ENCODE data around the gene TMEM108. TPM values are rescaled to one million over a fixed set of nuclear protein-coding genes. Genes with fewer than 3 reads are reported as not detected.

The TMEM108 gene
- polyA plus RNA-seq, 10 donors: 12.1 to 28.9 (median 16.7) TPM

- no peak for DNase-seq
Observed at GRCh38 chr3:133113927-133114597, 75.9 kb downstream of the TMEM108 start.

- DNase-seq: no peak
Observed at GRCh38 chr3:133115176-133115575, 77.0 kb downstream of the TMEM108 start.

DNA sequence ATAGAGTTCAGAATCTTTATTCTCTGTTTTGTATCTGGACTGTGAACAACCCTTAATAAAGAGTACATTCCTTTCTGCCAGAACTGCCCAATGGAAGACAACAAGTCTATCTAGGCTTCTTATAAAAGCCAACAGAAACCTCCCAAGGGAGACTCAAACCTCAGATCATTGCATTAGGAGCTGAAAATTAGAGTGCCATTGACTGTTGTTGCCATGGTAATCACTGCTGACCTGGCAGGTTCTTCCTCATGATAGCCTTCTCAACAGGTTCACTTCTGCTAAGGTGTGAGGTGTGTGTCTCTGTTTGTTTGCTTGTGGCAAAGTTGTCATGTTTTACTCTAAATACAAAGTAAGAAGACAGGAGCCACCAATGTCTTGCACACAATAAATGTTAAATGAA lies 79.2 kb downstream of the TMEM108 start:
- DNase-seq: no peak

GRCh38 chr3:133119176-133119575 lies 81.0 kb downstream of the TMEM108 start:
- peak in 2 of 3 donors; percentile 13 to 48 for DNase-seq

- no peak for DNase-seq
Observed at GRCh38 chr3:133121450-133121849, 83.3 kb downstream of the TMEM108 start.

DNA sequence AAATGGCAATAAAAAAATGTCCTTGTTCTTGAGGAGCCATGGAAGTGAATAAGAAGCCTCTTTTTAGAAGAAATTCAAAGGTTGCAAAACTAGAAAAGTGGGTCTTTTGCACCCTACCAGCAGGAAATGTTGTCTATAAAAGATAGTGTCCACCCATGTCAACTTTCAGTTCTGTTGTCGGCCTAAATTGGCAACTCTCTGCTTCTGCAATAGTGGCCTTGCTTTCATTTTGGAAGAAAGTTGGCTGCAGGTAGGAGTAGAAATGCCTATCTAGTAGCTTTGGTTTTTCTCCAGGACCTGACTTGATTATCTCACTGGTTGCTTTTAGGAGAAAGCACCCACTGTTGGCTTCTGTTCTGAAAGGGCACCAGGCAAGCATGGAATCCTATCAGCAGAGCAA lies 85.4 kb downstream of the TMEM108 start:
- no peak for DNase-seq

GRCh38 chr3:133124511-133124910 lies 86.3 kb downstream of the TMEM108 start:
- DNase-seq: peak in 2 of 3 donors; percentile 8 to 19

DNA sequence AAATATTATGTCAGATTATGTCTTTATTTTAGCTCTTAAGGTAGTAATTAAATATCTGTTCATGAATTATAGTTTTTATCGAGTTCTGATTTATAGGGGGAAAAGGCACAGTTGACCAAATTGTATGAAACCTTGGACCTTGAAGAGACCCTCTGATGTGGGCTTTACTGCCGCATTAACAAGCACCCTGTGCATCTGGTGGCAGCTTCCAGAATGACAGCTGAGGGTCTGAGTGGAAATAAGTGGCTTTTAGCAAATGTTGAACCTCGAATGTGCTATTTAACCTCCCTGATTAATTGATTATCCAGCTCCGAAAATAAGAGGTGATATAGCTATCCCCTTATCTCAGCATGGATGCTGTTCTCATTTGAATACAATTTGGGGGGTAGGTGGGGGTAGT lies 87.0 kb downstream of the TMEM108 start:
- no peak for DNase-seq

GRCh38 chr3:133125802-133126201 lies 87.6 kb downstream of the TMEM108 start:
- DNase-seq: no peak

- no peak for DNase-seq
Observed at GRCh38 chr3:133127381-133127780, 89.2 kb downstream of the TMEM108 start.

GRCh38 chr3:133130168-133130567 lies 92.0 kb downstream of the TMEM108 start:
- DNase-seq: no peak

DNA sequence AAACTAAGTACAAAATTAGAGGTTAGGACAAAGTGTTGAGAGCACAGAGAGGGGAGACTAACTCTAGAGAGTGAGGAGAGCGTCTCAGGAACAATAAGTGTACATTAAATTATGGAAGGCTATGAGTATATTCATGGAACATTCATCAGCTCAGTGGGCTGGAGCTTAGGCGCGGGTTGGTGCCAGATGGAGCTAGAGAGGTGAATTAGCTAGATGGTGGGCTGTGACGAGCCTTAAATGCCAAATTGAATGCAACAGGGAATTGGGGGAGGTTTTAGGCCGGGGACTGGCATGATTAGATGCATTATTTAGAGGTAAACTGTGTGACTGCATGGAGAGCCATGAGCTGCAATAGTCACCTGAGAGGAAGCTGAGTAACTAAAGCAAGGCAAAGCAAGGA lies 97.1 kb downstream of the TMEM108 start:
- no peak for DNase-seq

DNA sequence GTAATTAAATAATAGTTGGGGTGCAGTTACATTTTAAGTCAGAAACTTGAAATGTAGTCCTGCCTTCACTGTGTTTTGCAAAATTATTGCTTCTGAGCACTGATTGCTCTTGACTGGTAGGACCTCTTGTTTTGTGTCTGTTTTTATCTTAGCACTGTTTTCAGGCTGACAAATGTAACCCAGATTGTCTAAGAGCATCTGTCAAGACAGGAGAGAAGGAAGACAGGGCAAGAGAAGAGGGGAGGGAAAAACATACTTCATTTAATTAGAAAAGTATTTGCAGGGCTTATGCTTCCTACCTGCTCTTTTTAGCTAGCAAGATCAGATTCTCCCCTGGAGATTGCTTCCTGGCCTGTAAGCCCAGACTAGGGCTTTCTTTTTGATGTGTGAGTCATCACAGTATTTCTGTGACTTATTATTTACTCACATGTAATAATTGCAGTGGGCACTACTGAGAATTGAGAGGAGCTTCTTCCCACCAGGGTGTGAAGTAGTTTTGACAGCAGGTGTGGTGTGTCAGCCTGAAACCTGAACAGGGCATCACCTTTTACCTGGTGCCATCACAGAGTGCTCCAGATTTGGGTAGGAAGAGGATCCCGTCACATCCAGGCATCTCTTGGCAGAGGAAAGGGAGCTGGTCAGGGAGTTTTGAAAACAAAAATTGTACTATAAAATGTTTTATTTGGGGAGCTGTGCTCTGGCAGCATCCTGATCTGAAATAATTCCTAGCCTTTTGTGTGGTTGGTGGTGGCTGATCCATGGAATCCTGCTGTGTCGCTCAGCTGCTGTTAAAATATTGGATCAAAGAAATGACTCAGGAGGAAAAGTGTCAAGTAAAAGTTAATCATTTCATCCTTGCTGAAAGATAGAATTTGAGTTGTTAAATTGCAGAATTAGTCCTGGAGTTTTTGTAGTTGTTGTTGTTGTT lies 98.2 kb downstream of the TMEM108 start:
- DNase-seq: no peak

GRCh38 chr3:133137042-133137996 lies 99.1 kb downstream of the TMEM108 start:
- no peak for DNase-seq

DNA sequence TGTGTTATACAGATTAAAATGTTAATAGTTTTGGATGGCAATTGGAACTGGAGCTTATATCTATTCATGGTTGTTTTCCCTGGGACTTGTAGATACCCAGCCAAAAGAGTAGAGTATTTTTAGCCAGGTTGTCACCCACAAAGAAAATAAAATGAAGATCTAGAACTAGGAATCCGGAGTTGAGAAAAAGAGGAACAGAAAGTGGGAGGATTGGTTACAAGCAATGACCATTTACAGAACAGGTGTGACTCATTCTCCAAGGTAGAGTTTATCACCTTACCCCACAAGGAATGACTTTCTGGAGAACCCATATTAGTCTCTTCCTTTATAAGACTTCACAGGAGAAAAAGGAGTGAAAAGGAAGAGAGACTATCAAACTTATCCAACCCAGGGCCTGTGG lies 99.8 kb downstream of the TMEM108 start:
- no peak for DNase-seq

- no peak for DNase-seq
Observed at GRCh38 chr3:133152056-133152455, 113.9 kb downstream of the TMEM108 start.

DNA sequence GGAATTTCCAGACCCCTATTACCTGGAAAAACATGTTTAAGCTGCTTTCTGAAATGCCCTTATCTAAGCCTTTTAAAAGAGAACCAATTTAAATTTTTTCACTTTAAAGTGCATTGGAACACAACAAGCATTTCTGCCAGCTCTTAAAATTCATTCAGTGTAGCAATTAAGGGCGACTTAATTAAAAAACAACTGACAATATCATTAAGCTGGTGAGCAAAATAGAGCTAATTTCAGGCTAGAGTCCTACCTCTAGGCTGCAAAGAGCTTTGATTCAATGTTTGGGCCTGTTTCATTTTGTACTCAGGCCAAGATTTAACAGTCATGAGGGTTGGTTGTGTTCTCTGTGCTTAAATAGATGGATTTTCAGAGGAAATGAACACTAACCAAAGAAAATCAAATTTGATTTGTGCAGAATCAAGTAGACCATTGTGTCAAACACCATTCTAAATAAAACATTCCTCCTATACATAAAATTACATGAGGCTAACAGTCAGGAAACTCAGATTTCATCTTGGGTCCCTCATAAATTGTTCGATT lies 114.6 kb downstream of the TMEM108 start:
- no peak for DNase-seq

DNA sequence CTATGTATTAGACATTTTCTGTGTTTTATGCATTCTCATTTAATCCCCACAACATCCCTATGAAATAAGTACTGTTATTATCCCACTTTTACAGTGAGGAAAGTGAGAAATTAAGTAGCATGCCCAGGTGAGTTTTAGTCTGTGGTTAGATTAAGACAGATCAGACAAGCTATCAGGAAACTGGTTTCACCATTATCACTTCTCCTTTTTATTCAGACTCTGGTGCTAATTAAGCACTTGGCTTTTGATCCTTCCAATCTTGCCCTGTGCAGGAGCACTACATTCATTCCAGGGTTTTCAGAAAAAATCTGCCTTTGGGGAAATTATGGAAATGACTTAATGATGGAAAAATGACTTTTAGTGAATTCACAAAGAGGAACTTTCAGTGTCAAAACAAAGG lies 115.2 kb downstream of the TMEM108 start:
- DNase-seq: no peak

DNA sequence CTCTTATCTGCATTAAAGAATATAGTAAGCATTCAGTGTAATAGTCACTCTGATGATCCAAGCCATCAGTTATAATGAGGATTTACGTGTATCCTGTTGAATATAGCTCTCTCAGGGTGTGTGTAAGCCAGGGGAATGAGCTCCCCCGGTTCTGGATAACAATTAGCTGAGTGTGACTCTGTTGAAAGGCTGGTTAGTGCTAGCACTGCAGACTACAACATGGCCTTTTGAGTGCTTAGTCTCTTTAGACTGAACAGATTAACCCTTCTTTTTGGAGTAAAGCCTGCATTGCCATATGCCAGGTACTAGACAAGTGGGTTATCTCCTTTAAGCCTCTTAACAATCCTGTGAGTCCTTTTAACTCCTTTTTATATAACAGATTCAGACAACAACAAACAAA lies 119.5 kb downstream of the TMEM108 start:
- DNase-seq: no peak

- no peak for DNase-seq
Observed at GRCh38 chr3:133158686-133159085, 120.5 kb downstream of the TMEM108 start.

All from muscle of back (tissue), 11 donors.